Measurements from ENCODE around the gene CCL19.

DNA sequence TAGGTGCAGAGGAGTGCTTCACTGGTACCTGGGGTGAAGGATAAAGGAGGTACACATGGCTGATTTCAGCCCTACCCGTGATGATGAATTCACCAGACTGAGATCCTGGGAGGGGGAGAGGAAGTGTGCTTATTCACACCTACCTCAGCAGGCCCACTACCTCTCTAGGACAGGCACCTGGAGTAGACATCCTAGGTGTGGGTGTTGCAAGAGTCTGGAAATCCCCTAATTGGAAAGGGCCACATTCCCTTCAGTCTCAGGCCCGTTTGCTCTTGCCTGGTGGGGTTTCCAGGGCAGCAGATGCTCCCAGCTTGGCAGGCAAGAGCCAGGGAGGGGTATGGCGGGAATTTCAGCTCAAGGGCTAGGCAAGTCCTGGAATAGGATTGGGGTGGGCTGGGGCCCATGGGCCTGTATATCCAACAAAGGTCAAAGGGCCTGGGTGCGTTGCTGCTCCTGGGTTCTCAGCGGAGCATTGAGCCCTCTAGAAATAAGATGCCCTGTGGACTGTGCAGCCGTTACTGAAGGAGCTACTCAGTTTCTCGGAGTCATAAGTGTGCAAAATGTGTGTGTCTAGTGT, 24.7 kb upstream of the CCL19 start:
- TF ChIP-seq MAX (CRISPR knock-in tag; IDR thresholded peaks at IDR 0.05), result no peak
- no peak for TF ChIP-seq ZBTB21 (CRISPR knock-in tag; IDR thresholded peaks at IDR 0.05; ENCODE audit: borderline replicate concordance)
- TF ChIP-seq CTCF (IDR thresholded peaks at IDR 0.05), result no peak
- no peak for TF ChIP-seq USF1 (CRISPR knock-in tag; IDR thresholded peaks at IDR 0.05)
- TF ChIP-seq E2F1 (CRISPR knock-in tag; IDR thresholded peaks at IDR 0.05), result no peak
- TF ChIP-seq, protein P1, sequence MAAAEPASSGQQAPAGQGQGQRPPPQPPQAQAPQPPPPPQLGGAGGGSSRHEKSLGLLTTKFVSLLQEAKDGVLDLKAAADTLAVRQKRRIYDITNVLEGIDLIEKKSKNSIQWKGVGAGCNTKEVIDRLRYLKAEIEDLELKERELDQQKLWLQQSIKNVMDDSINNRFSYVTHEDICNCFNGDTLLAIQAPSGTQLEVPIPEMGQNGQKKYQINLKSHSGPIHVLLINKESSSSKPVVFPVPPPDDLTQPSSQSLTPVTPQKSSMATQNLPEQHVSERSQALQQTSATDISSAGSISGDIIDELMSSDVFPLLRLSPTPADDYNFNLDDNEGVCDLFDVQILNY (CRISPR knock-in tag; IDR thresholded peaks at IDR 0.05), result no peak

Measured in WTC11 (cell line).